ENCODE measurements around the gene POR. TPM values are rescaled to one million over a fixed set of nuclear protein-coding genes. Genes with fewer than 3 reads are reported as not detected.

POR gene
- total RNA-seq, 2 experiments from 2014 or later = 22.8 to 25.2 TPM

DNA sequence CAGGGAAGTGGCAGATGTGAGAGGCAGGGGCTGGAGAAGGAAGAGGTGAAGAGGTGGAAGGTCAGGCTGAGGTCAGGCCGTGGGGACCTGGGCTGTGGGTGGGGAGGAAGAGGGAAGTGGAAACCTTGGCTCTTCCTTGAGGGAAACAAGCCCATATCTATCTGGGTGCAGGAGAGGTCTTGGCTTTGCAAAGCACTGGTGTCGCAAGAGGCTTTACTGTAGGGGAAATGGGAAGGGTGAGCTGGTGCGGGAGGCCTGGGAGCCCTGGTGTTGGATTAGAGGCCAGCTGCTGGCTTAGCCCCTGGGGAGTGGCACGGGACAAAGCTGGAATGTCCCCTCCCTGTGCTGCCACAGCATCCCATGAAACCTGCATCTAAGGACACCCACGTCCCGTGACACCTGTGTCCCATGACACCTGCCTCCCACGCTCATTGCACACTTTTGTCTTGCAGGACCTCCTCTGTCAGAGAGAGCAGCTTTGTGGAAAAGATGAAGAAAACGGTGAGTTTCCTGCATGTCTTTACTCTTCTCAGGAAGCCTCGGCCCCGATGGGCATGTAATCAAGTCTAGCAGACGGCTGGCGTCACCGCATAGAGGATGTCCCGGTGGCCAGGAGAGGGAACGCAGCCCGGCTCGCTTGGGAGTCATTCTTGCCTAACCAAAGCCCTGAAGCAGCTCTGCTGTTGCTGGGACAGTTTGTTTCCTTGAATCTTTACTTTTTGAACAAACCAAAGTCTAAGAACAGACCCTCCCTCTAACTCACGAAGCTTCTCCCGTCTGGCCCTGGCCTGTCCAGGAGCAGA lies 57.2 kb downstream of the POR start:
- Mint-ChIP-seq H3K9me3 (no peaks in the 10 kb centered on the region), H3K27ac (no peak overlapping the region), H3K27me3 (no peaks in the 10 kb centered on the region), H3K4me1 (ENCODE audit: low read depth) (no peaks in the 10 kb centered on the region), H3K4me3 (no peak overlapping the region), H3K36me3 (ENCODE audit: low read depth) (peaks cover 11% of the 10 kb centered on the region)
- intact Hi-C loops (cut with micrococcal nuclease) = no loop called here
- no peak for ATAC-seq
- no peak for DNase-seq
- POLR2A ChIA-PET = interaction anchor here (0.5 kb wide), 1 partner anchor 312 kb away, joined by 4 read pairs; no protein-coding TSS in a partner anchor
- CTCF ChIA-PET = interaction anchor here (0.7 to 1.0 kb wide), 2 partner anchors 78 to 105 kb away, joined by 3 read pairs; no protein-coding TSS in a partner anchor
- TF ChIP-seq, protein P1, sequence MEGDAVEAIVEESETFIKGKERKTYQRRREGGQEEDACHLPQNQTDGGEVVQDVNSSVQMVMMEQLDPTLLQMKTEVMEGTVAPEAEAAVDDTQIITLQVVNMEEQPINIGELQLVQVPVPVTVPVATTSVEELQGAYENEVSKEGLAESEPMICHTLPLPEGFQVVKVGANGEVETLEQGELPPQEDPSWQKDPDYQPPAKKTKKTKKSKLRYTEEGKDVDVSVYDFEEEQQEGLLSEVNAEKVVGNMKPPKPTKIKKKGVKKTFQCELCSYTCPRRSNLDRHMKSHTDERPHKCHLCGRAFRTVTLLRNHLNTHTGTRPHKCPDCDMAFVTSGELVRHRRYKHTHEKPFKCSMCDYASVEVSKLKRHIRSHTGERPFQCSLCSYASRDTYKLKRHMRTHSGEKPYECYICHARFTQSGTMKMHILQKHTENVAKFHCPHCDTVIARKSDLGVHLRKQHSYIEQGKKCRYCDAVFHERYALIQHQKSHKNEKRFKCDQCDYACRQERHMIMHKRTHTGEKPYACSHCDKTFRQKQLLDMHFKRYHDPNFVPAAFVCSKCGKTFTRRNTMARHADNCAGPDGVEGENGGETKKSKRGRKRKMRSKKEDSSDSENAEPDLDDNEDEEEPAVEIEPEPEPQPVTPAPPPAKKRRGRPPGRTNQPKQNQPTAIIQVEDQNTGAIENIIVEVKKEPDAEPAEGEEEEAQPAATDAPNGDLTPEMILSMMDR (IDR thresholded peaks at IDR 0.05) = no peak

DNA sequence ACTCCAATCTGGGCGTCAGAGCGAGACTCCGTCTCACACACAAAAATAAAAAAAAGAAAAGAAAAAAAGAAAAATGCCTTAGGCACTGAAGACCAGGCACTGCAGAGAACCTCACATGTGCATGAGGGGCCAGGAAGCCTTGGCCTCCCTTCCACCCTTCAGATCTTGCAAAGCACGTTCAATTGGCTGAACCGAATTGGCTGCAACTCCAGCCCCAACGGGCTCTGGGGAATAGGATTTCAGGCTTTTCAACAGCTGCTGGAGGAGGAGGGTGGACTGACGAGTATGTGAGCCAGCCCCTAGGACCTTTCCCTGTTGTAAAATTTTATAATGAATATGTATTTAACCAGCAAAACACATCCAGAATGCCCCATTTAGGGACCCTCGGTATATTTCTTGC lies 62.8 kb downstream of the POR start:
- no peak for DNase-seq
- no peak overlapping the region for H3K4me3 Mint-ChIP-seq
- H3K27ac Mint-ChIP-seq = no peak overlapping the region
- no peaks in the 10 kb centered on the region for H3K27me3 Mint-ChIP-seq
- TF ChIP-seq, protein P1 (IDR thresholded peaks at IDR 0.05) = no peak
- CTCF ChIA-PET = interaction anchor here (2.7 kb wide), 1 partner anchor 43 kb away, joined by 14 read pairs; no protein-coding TSS in a partner anchor
- ATAC-seq = no peak
- H3K9me3 Mint-ChIP-seq = no peaks in the 10 kb centered on the region
- H3K4me1 Mint-ChIP-seq (ENCODE audit: low read depth) = no peaks in the 10 kb centered on the region
- H3K36me3 Mint-ChIP-seq (ENCODE audit: low read depth) = peaks cover 5% of the 10 kb centered on the region
- intact Hi-C loops (cut with micrococcal nuclease) = no loop called here
- POLR2A ChIA-PET = no interaction called here

DNA sequence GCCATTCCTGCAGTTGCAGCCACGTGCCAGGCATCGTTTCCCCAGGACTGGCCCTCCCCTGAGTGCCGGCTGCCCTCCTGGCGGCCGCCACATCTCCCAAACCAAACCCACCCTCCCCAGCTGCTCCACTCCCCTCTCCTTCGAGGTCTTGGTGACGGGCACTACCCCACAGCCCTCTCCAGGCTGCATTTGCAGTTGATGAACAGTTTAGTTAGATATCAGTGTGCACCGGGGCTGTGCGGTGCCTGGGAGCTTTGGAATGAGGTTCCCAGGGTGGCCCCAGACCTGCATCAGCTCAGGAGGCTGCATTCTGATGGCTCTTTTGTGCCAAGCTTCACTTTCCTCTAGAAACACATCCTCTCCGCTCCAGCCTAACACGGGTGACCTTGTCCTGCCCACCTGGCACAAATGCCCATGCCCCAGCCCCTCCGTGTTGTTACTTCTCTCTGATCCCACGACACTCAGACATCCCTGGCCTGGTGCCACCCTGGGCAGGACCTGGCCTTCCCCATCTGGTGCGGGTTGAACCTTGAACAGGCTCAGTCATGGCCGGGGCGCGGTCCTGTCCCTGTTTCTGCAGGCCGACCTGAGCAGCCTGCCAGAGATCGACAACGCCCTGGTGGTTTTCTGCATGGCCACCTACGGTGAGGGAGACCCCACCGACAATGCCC lies 64.9 kb downstream of the POR start:
- Mint-ChIP-seq H3K4me3 (no peak overlapping the region), H3K9me3 (no peaks in the 10 kb centered on the region), H3K27me3 (no peaks in the 10 kb centered on the region), H3K27ac (no peak overlapping the region), H3K4me1 (ENCODE audit: low read depth) (no peaks in the 10 kb centered on the region), H3K36me3 (ENCODE audit: low read depth) (peaks cover 1% of the 10 kb centered on the region)
- POLR2A ChIA-PET = no interaction called here
- CTCF ChIA-PET = no interaction called here
- ATAC-seq (no peak), DNase-seq (no peak)
- intact Hi-C loops (cut with micrococcal nuclease) = no loop called here
- TF ChIP-seq, protein P1 (IDR thresholded peaks at IDR 0.05) = no peak

DNA sequence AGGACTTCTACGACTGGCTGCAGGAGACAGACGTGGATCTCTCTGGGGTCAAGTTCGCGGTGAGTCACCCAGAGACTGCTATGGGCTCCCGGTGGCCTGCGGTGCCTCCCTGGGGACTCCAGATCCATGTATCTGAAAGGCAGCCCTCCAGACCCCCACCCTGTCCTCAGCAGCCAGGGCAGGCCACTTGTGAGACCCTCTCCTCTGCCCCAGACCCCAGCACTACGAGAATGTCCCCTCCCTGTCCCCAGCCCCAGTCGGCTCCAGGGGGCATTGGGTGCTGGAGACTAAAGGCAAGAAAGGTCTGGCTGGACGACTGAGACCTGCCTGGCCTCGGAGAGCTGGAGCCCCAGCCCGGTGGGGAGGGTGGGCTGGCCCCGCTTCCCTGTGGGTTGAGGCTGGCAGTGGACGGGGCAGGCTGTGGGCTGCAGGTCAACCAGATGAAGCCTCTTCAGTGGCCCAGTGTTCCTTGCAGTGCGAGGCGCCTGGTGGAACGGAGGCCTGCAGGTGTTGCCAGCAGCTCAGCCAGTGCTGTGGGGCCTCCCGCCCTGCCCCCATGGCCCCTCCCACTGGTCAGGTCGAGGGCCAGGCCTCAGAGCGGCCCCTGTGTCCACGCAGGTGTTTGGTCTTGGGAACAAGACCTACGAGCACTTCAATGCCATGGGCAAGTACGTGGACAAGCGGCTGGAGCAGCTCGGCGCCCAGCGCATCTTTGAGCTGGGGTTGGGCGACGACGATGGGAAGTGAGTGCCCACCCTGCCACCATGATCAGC lies 65.7 kb downstream of the POR start:
- DNase-seq (no peak), ATAC-seq (no peak)
- no peak overlapping the region for H3K27ac Mint-ChIP-seq
- ChIA-PET POLR2A (no interaction called here), CTCF (no interaction called here)
- no peaks in the 10 kb centered on the region for H3K27me3 Mint-ChIP-seq
- no peak overlapping the region for H3K4me3 Mint-ChIP-seq
- H3K4me1 Mint-ChIP-seq (ENCODE audit: low read depth) = no peaks in the 10 kb centered on the region
- peaks cover 1% of the 10 kb centered on the region for H3K36me3 Mint-ChIP-seq (ENCODE audit: low read depth)
- H3K9me3 Mint-ChIP-seq = no peaks in the 10 kb centered on the region
- intact Hi-C loops (cut with micrococcal nuclease) = no loop called here
- TF ChIP-seq, protein P1 (IDR thresholded peaks at IDR 0.05) = no peak

DNA sequence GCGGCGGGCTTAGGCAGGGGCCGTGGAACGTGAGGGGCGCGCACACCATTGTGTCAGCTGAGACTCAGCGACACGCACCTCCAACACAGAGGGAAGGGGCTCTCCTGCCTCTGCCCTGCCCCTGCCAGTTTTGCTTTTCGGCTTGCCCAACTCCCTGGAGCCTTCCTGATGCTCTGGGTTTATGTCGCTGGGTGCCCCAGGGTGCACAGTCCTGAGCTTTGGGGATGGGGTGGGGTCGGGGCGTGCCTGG lies 66.2 kb downstream of the POR start:
- ChIA-PET POLR2A (no interaction called here), CTCF (no interaction called here)
- TF ChIP-seq, protein P1 (IDR thresholded peaks at IDR 0.05) = no peak

More for the DNA sequence above, 66.2 kb downstream of the POR start:
- no peaks in the 10 kb centered on the region for H3K4me1 Mint-ChIP-seq (ENCODE audit: low read depth)
- intact Hi-C loops (cut with micrococcal nuclease) = no loop called here
- DNase-seq = no peak
- peaks cover 1% of the 10 kb centered on the region for H3K36me3 Mint-ChIP-seq (ENCODE audit: low read depth)
- no peak overlapping the region for H3K4me3 Mint-ChIP-seq
- no peak overlapping the region for H3K27ac Mint-ChIP-seq
- no peak for ATAC-seq
- no peaks in the 10 kb centered on the region for H3K9me3 Mint-ChIP-seq
- H3K27me3 Mint-ChIP-seq = no peaks in the 10 kb centered on the region

All from activated CD8-positive, alpha-beta T cell treated with anti-CD3 and anti-CD28 coated beads for 36 hours (primary cell).